GM12878 (cell line): ENCODE data around the gene CNIH2. TPM values are rescaled to one million over a fixed set of nuclear protein-coding genes. Genes with fewer than 3 reads are reported as not detected.

ENCODE experiments used
- CBX5 ChIP-seq: sonication (generic); IDR thresholded peaks from 2 replicates; pipeline ENCODE4 v1.6.1; 2016; ENCODE audit warnings: low read depth, moderate library complexity, mild to moderate bottlenecking, inconsistent platforms
- ETV6 ChIP-seq, 2 experiments: fragments of 450-650 bp in 1 of 2; IDR thresholded peaks in 1 of 2; conservative IDR thresholded peaks in 1 of 2; 2 replicates each; pipeline ENCODE4 v1.6.1; 2014; ENCODE audit warnings: antibody characterized with exemption in 1 of 2, borderline replicate concordance in 1 of 2, low read depth in 1 of 2, mild to moderate bottlenecking in 1 of 2, moderate library complexity in 1 of 2
- FOXM1 ChIP-seq: IDR thresholded peaks from 2 replicates; pipeline ENCODE4 v1.6.1; 2012; ENCODE audit warnings: low read depth, mild to moderate bottlenecking, inconsistent platforms, low read length, moderate library complexity
- POLR2AphosphoS5 ChIP-seq: IDR thresholded peaks from 2 replicates; pipeline ENCODE4 v1.6.1; 2011; ENCODE audit warnings: mild to moderate bottlenecking, low read length, inconsistent platforms
- SREBF1 ChIP-seq: IDR thresholded peaks from 2 replicates; pipeline ENCODE4 v1.6.1; 2012; ENCODE audit warnings: mild to moderate bottlenecking, low read length
- YBX1 ChIP-seq: fragments of 450-650 bp; IDR thresholded peaks from 2 replicates; pipeline ENCODE4 v1.6.1; 2016; ENCODE audit warnings: antibody characterized with exemption
- ZBTB11 ChIP-seq: fragments of 450-650 bp; formaldehyde crosslinking; IDR thresholded peaks from 2 replicates; pipeline ENCODE4 v1.5.0; 2022; ENCODE audit warnings: mild to moderate bottlenecking, missing genetic modification characterization
- ZNF384 ChIP-seq: IDR thresholded peaks from 2 replicates; pipeline ENCODE4 v1.6.1; 2012; ENCODE audit warnings: low read depth, mild to moderate bottlenecking, low read length, improper control_type of control experiment, borderline replicate concordance
- ZZZ3 ChIP-seq: IDR thresholded peaks from 2 replicates; pipeline ENCODE4 v1.6.1; 2011; ENCODE audit warnings: low read depth; ENCODE audit not compliant: control insufficient read depth, insufficient read length
- polyA plus RNA-seq, 11 experiments: library from polyadenylated mRNA; depleted of rRNA in 4 of 11; unstranded in 6 of 11; stranded (reverse) in 5 of 11; fragments of >200 nt; fragmentation: Nextera tagmentation in 4 of 11; fragmentation: Illumina TruSeq in 1 of 11; extraction: Ambion mirVana in 4 of 11; extraction: Trizol in 1 of 11; gene quantifications; 1 replicate in 1 of 11; 2 replicates in 10 of 11; pipeline versions ENCODE4 v1.2.1 to v1.2.3, GENCODE V29; 2011 to 2016; ENCODE audit warnings: inconsistent platforms in 2 of 11, missing spikeins in 2 of 11, low read depth in 1 of 11
- total RNA-seq, 4 experiments: library from RNA; depleted of rRNA in 3 of 4; stranded (reverse); fragments of >200 nt in 3 of 4; fragmentation: Illumina TruSeq in 1 of 4; extraction: Trizol in 1 of 4; gene quantifications; 2 replicates each; pipeline versions ENCODE4 v1.2.1 to v1.2.3, GENCODE V29; 2013 to 2021
- TF ChIP-seq, protein P1 (sequence below): fragments of 450-650 bp; IDR thresholded peaks from 2 replicates; pipeline ENCODE4 v1.6.1; 2016; ENCODE audit warnings: mild to moderate bottlenecking, moderate library complexity, borderline replicate concordance

CNIH2 gene
- total and polyA plus RNA-seq, 10 of the 15 experiments (the other 5 are each of a cell fraction or from before 2014, with no cell fraction given): 0.07 to 1.3 (median 0.68) TPM; not detected in 2

DNA sequence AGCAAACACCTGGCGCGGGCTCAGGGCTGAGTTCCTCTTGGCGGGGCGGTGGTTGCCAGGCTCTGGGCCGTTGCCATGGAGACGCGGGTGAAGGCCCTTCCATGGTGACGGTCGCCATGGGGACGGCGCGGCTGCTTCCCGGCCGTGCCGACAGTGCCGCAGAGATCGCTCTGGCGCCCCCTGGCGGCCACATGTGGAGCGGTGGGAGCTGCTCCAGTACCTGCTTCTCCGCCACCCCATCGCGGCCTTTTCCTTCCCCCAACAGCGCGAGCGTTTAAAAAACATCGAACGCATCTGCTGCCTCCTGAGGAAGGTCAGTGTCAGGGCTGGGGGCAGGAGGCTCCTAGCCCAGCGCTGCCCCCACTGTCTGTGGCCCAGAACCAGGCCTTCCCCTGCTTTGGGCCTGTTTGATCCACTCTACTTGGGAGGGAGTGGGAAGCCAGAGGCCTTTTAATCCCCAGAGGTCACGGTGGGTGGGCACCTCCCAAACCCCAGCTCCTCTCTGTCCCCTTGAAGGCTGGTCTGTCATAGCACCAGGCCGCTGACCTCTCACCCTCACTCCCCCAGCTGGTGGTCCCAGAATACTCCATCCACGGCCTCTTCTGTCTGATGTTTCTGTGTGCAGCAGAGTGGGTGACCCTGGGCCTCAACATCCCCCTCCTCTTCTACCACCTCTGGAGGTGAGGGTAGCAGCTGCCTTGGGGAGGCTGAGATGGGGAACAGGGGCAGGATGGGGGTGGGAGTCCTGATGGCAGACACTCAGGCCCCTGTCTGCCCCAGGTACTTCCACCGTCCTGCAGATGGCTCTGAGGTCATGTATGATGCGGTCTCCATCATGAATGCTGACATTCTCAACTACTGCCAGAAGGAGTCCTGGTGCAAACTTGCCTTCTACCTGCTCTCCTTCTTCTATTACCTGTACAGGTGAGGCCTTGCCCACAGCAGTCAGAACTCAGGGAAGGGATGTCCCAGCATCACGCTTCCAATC is 4.8 kb downstream of the CNIH2 start (continued):
- TF ChIP-seq, protein P1, sequence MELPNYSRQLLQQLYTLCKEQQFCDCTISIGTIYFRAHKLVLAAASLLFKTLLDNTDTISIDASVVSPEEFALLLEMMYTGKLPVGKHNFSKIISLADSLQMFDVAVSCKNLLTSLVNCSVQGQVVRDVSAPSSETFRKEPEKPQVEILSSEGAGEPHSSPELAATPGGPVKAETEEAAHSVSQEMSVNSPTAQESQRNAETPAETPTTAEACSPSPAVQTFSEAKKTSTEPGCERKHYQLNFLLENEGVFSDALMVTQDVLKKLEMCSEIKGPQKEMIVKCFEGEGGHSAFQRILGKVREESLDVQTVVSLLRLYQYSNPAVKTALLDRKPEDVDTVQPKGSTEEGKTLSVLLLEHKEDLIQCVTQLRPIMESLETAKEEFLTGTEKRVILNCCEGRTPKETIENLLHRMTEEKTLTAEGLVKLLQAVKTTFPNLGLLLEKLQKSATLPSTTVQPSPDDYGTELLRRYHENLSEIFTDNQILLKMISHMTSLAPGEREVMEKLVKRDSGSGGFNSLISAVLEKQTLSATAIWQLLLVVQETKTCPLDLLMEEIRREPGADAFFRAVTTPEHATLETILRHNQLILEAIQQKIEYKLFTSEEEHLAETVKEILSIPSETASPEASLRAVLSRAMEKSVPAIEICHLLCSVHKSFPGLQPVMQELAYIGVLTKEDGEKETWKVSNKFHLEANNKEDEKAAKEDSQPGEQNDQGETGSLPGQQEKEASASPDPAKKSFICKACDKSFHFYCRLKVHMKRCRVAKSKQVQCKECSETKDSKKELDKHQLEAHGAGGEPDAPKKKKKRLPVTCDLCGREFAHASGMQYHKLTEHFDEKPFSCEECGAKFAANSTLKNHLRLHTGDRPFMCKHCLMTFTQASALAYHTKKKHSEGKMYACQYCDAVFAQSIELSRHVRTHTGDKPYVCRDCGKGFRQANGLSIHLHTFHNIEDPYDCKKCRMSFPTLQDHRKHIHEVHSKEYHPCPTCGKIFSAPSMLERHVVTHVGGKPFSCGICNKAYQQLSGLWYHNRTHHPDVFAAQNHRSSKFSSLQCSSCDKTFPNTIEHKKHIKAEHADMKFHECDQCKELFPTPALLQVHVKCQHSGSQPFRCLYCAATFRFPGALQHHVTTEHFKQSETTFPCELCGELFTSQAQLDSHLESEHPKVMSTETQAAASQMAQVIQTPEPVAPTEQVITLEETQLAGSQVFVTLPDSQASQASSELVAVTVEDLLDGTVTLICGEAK: peak; percentile 85
- TF ChIP-seq POLR2AphosphoS5: no peak
- TF ChIP-seq FOXM1: peak; percentile 40; the same call in 1 of the 2 replicates
- no peak for TF ChIP-seq YBX1
- no peak for TF ChIP-seq SREBF1
- TF ChIP-seq ETV6 (conservative IDR thresholded peaks at IDR 0.05 in 1 of 2, IDR thresholded peaks at IDR 0.05 in 1 of 2; ENCODE audit: borderline replicate concordance in 1 of 2, low read depth in 1 of 2): no peak
- no peak for TF ChIP-seq CBX5
- TF ChIP-seq ZBTB11 (CRISPR knock-in tag): no peak
- no peak for TF ChIP-seq ZNF384
- no peak for TF ChIP-seq ZZZ3
